Measurements from ENCODE around the gene CACNA1D.

The CACNA1D gene

GRCh38 chr3:53690521-53690920 lies 196.1 kb downstream of the CACNA1D start:
- no peak for DNase-seq (ENCODE audit: low read depth)
- no peak for TF ChIP-seq CTCF (conservative IDR thresholded peaks at IDR 0.05; ENCODE audit: control insufficient read depth, insufficient read depth, low read depth, low read length)
- no peak overlapping the region for H3K4me3 ChIP-seq (ENCODE audit: control insufficient read depth, low read depth, low read length)

GRCh38 chr3:53691349-53691748 lies 196.9 kb downstream of the CACNA1D start:
- TF ChIP-seq CTCF (conservative IDR thresholded peaks at IDR 0.05; ENCODE audit: control insufficient read depth, insufficient read depth, low read depth, low read length) = no peak
- no peak for DNase-seq (ENCODE audit: low read depth)
- no peak overlapping the region for H3K4me3 ChIP-seq (ENCODE audit: control insufficient read depth, low read depth, low read length)

- TF ChIP-seq CTCF (conservative IDR thresholded peaks at IDR 0.05; ENCODE audit: control insufficient read depth, insufficient read depth, low read depth, low read length) = no peak
- no peak overlapping the region for H3K4me3 ChIP-seq (ENCODE audit: control insufficient read depth, low read depth, low read length)
- no peak for DNase-seq (ENCODE audit: low read depth)
Measured at GRCh38 chr3:53691885-53692284, 197.5 kb downstream of the CACNA1D start.

- H3K4me3 ChIP-seq (ENCODE audit: control insufficient read depth, low read depth, low read length) = no peak overlapping the region
- no peak for TF ChIP-seq CTCF (conservative IDR thresholded peaks at IDR 0.05; ENCODE audit: control insufficient read depth, insufficient read depth, low read depth, low read length)
- no peak for DNase-seq (ENCODE audit: low read depth)
Measured at GRCh38 chr3:53693451-53693850, 199.0 kb downstream of the CACNA1D start.

GRCh38 chr3:53694046-53694445 lies 199.6 kb downstream of the CACNA1D start:
- DNase-seq (ENCODE audit: low read depth) = no peak
- no peak for TF ChIP-seq CTCF (conservative IDR thresholded peaks at IDR 0.05; ENCODE audit: control insufficient read depth, insufficient read depth, low read depth, low read length)
- H3K4me3 ChIP-seq (ENCODE audit: control insufficient read depth, low read depth, low read length) = no peak overlapping the region

GRCh38 chr3:53694666-53695323 lies 200.4 kb downstream of the CACNA1D start:
- H3K4me3 ChIP-seq (ENCODE audit: control insufficient read depth, low read depth, low read length) = no peak overlapping the region
- TF ChIP-seq CTCF (conservative IDR thresholded peaks at IDR 0.05; ENCODE audit: control insufficient read depth, insufficient read depth, low read depth, low read length) = no peak
- DNase-seq (ENCODE audit: low read depth) = no peak

GRCh38 chr3:53695324-53695690 lies 200.9 kb downstream of the CACNA1D start:
- DNase-seq (ENCODE audit: low read depth) = no peak
- no peak overlapping the region for H3K4me3 ChIP-seq (ENCODE audit: control insufficient read depth, low read depth, low read length)
- no peak for TF ChIP-seq CTCF (conservative IDR thresholded peaks at IDR 0.05; ENCODE audit: control insufficient read depth, insufficient read depth, low read depth, low read length)
